CD4-positive, alpha-beta T cell (primary cell): ENCODE results near the gene TRMT61A. TPM values are rescaled to one million over a fixed set of nuclear protein-coding genes. Genes with fewer than 3 reads are reported as not detected.

Experiments
- ATAC-seq: fragments of 200-7000 bp; cut with Tn5 transposase; one replicate; pipeline ENCODE4 v1.10.0; 2022; ENCODE audit warnings: mild to moderate bottlenecking; ENCODE audit not compliant: poor library complexity
- CTCF ChIA-PET: fragments of 350-600 bp; sonication (Branson Sonifier 250); formaldehyde crosslinking; loops from one replicate; lab custom pipeline; 2021; ENCODE audit warnings: antibody characterized with exemption, inconsistent platforms; lab: Charles Lee
- POLR2A ChIA-PET: fragments of 350-600 bp; sonication (Branson Sonifier 250); formaldehyde crosslinking; loops from one replicate; lab custom pipeline; 2021; ENCODE audit warnings: antibody characterized with exemption, inconsistent platforms; lab: Charles Lee
- DNase-seq, 14 experiments: peaks; one replicate each; pipeline ENCODE4 v3.0.0-alpha.2; 2013 to 2020; ENCODE audit warnings: mixed read lengths in 2 of 14
- H3K27ac ChIP-seq, 2 donors: one replicate each; pipeline versions ENCODE4 v1.5.1 to v1.7.0; 2013; ENCODE audit warnings: low read length in 2 of 2, low read depth in 1 of 2, mild to moderate bottlenecking in 1 of 2
- H3K27me3 ChIP-seq, 2 experiments: 1 replicate in 1 of 2; 2 replicates in 1 of 2; pipeline versions ENCODE4 v1.6.1 to v1.7.0; 2013; ENCODE audit warnings: low read length in 2 of 2, control low read depth in 1 of 2, mild to moderate bottlenecking in 1 of 2, moderate library complexity in 1 of 2; ENCODE audit not compliant: insufficient read depth in 2 of 2, control insufficient read depth in 1 of 2
- H3K36me3 ChIP-seq: one replicate; pipeline ENCODE4 v1.6.1; 2013; ENCODE audit warnings: low read length, control low read depth; ENCODE audit not compliant: insufficient read depth
- H3K4me1 ChIP-seq: one replicate; pipeline ENCODE4 v1.6.1; 2013; ENCODE audit warnings: low read length, control low read depth; ENCODE audit not compliant: insufficient read depth
- H3K4me3 ChIP-seq: one replicate; pipeline ENCODE4 v1.5.1; 2013; ENCODE audit warnings: mild to moderate bottlenecking, low read length, moderate library complexity
- H3K9me3 ChIP-seq, 2 experiments: 1 replicate in 1 of 2; 2 replicates in 1 of 2; pipeline versions ENCODE4 v1.6.1 to v1.7.0; 2013; ENCODE audit warnings: low read length in 2 of 2, mild to moderate bottlenecking in 2 of 2, control low read depth in 1 of 2, moderate library complexity in 1 of 2; ENCODE audit not compliant: control insufficient read depth in 1 of 2, insufficient read depth in 1 of 2
- H3K27ac Mint-ChIP-seq: one replicate; pipeline ENCODE4 v1.8.0; 2020; ENCODE audit warnings: mixed read lengths
- H3K27me3 Mint-ChIP-seq: one replicate; pipeline ENCODE4 v1.8.0; 2021; ENCODE audit warnings: mixed read lengths
- H3K36me3 Mint-ChIP-seq: one replicate; pipeline ENCODE4 v1.8.0; 2021; ENCODE audit warnings: low read depth, mixed read lengths
- H3K4me1 Mint-ChIP-seq: one replicate; pipeline ENCODE4 v1.8.0; 2021; ENCODE audit warnings: low read depth, mixed read lengths
- H3K4me3 Mint-ChIP-seq: one replicate; pipeline ENCODE4 v1.8.0; 2020; ENCODE audit warnings: mild to moderate bottlenecking, mixed read lengths
- H3K9me3 Mint-ChIP-seq: one replicate; pipeline ENCODE4 v1.8.0; 2020; ENCODE audit warnings: mixed read lengths
- CTCF ChIP-seq: fragments of 200-600 bp; IDR thresholded peaks from one replicate; pipeline ENCODE4 v1.8.0; 2022; ENCODE audit warnings: antibody characterized with exemption, mild to moderate bottlenecking
- intact Hi-C, 2 experiments: fragments of 100-400 bp; cut with DNase I in 1 of 2; cut with micrococcal nuclease in 1 of 2; formaldehyde crosslinking; loops; one replicate each; pipeline versions ENCODE4 v1.15.1 to v1.9.0; 2023 to 2025; cut with DNase I, micrococcal nuclease
- total RNA-seq, 174 experiments: library from RNA in 2 of 174; stranded (reverse) in 2 of 174; gene quantifications; one replicate each; pipeline ENCODE4 v1.2.3 and lab custom pipeline; 2021 to 2026

Gene TRMT61A
- total RNA-seq, 2 experiments from 2014 or later, result 9.2 to 9.8 TPM

- Histone ChIP-seq H3K36me3 (peaks cover 44% of the 10 kb centered on the region), H3K9me3 (no peaks in the 10 kb centered on the region), H3K27ac (no peak overlapping the region), H3K4me3 (no peak overlapping the region), H3K4me1 (no peaks in the 10 kb centered on the region), H3K27me3 (no peaks in the 10 kb centered on the region)
- no peak overlapping the region for H3K4me3 Mint-ChIP-seq
- peaks cover 59% of the 10 kb centered on the region for H3K36me3 Mint-ChIP-seq
- ChIA-PET CTCF (interaction anchor here (0.6 kb wide), 1 partner anchor 184 kb away, joined by 3 read pairs; no protein-coding TSS in a partner anchor), POLR2A (no interaction called here)
- no peaks in the 10 kb centered on the region for H3K4me1 Mint-ChIP-seq
- H3K27ac Mint-ChIP-seq, result no peak overlapping the region
- no peak for TF ChIP-seq CTCF
- H3K27me3 Mint-ChIP-seq, result no peaks in the 10 kb centered on the region
- no peak for ATAC-seq
- no peaks in the 10 kb centered on the region for H3K9me3 Mint-ChIP-seq
- no peak for DNase-seq
- intact Hi-C loops, result loop anchor here in 1 of 2 experiments (10.0 kb wide), 1 partner anchor 200 kb away; no protein-coding TSS in a partner anchor
These were observed 45.8 kb downstream of the TRMT61A start for GRCh38 chr14:103574707-103575285.

DNA sequence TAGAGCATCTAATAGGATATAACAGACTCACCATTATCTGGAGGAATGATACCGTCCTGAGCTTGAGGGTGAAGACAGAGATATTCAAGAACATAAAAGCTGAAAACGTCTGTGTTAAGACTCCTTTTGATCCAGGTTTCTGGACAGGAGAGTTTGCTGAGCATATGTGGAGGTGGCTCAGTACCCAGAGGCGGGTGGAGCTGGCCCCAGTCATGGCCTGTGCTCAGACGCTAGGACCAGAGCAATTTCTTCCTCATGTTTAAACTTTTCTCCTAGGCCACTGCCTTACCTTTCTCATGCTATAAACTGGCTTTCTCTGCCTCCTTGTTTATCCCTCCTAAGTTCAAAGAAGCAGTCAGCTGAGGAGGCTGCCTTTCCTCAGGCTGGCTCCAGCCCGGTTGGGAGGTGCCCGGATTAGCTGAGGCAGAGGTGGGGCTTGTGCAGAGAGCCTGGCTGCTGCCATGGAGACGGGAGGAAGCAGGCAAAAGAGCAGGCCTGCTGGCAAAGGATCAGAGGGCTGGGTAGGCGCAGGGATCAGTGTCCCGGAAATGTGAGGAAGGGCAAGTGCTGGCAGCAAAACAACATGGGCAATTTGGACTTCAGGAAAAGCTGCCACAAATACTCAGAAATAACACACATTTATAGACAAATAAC lies 47.5 kb downstream of the TRMT61A start:
- H3K36me3 Mint-ChIP-seq, result peaks cover 66% of the 10 kb centered on the region
- H3K9me3 Mint-ChIP-seq, result no peaks in the 10 kb centered on the region
- Histone ChIP-seq H3K27ac (no peak overlapping the region), H3K4me3 (no peak overlapping the region), H3K27me3 (no peaks in the 10 kb centered on the region), H3K9me3 (no peaks in the 10 kb centered on the region), H3K36me3 (peaks cover 44% of the 10 kb centered on the region), H3K4me1 (no peaks in the 10 kb centered on the region)
- ATAC-seq, result no peak
- no peak overlapping the region for H3K27ac Mint-ChIP-seq
- ChIA-PET POLR2A (no interaction called here), CTCF (no interaction called here)
- H3K4me3 Mint-ChIP-seq, result no peak overlapping the region
- no peaks in the 10 kb centered on the region for H3K27me3 Mint-ChIP-seq
- no peaks in the 10 kb centered on the region for H3K4me1 Mint-ChIP-seq
- no peak for DNase-seq
- TF ChIP-seq CTCF, result no peak
- intact Hi-C loops, result loop anchor here in 1 of 2 experiments (10.0 kb wide), 1 partner anchor 198 kb away; no protein-coding TSS in a partner anchor

DNA sequence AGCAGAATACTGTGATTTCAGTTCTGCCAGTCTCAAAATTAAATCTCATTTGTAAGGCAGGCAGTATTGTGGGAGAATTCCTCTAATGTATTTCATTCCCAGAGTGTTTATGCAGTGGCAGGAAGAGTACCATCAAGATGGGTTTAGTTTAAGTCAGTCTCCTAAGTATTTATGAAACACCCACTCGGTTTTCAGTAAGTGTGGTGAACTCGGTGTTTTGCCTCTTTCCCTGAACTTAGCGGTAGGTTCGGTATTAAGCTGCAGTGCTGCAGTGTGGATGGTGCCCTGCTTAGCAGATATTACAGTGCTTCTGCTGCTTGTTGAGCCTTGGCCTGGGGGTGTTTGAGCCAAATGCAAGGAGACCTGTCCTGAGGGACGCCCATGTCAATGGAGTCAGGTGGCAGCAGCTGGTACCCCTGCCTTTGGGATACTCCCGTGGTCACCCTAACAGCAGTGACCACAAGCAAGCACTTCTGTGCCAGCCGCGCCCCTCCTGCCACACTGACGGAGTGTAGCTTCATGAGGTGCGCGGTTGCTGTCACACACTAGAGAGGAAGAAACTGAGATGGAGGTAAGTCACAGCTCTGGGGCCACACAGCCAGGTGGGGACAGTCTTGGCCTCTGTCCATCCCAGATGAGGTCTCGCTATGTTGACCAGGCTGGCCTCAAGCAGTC lies 49.5 kb downstream of the TRMT61A start:
- Mint-ChIP-seq H3K36me3 (peaks cover 56% of the 10 kb centered on the region), H3K4me3 (no peak overlapping the region), H3K4me1 (no peaks in the 10 kb centered on the region), H3K27ac (no peak overlapping the region), H3K9me3 (no peaks in the 10 kb centered on the region), H3K27me3 (no peaks in the 10 kb centered on the region)
- TF ChIP-seq CTCF, result no peak
- intact Hi-C loops, result loop anchor here in 1 of 2 experiments (10.0 kb wide), 1 partner anchor 196 kb away; no protein-coding TSS in a partner anchor
- no peaks in the 10 kb centered on the region for H3K27me3 ChIP-seq
- H3K4me1 ChIP-seq, result no peaks in the 10 kb centered on the region
- DNase-seq (no peak), ATAC-seq (no peak)
- no peak overlapping the region for H3K27ac ChIP-seq
- POLR2A ChIA-PET, result no interaction called here
- CTCF ChIA-PET, result no interaction called here
- no peaks in the 10 kb centered on the region for H3K9me3 ChIP-seq
- no peak overlapping the region for H3K4me3 ChIP-seq
- H3K36me3 ChIP-seq, result peaks cover 46% of the 10 kb centered on the region
